Heart left ventricle (tissue), 16 donors: ENCODE measurements around the gene REV3L. TPM values are rescaled to one million over a fixed set of nuclear protein-coding genes. Genes with fewer than 3 reads are reported as not detected.

Source experiments
- ATAC-seq, 4 donors: fragments of 200-7000 bp; cut with Tn5 transposase; one replicate each; pipeline ENCODE4 v1.9.1; 2020 to 2022; ENCODE audit warnings: moderate library complexity in 4 of 4, mild to moderate bottlenecking in 3 of 4, moderate number of reproducible peaks in 1 of 4
- DNase-seq, 5 donors: peaks; one replicate each; pipeline ENCODE4 v3.0.0-alpha.2; 2020
- H3K27ac ChIP-seq, 12 donors: fragments of 200-600 bp; sonication (generic) in 4 of 12; one replicate each; pipeline versions ENCODE4 v1.5.0 to v1.8.0; 2016 to 2022; ENCODE audit warnings: mild to moderate bottlenecking in 2 of 12
- H3K27me3 ChIP-seq, 9 donors: fragments of 200-600 bp; sonication (generic) in 2 of 9; one replicate each; pipeline versions ENCODE4 v1.5.1 to v1.8.0; 2016 to 2022; ENCODE audit warnings: mild to moderate bottlenecking in 3 of 9
- H3K36me3 ChIP-seq, 9 donors: fragments of 200-600 bp; sonication (generic) in 2 of 9; one replicate each; pipeline versions ENCODE4 v1.5.0 to v1.8.0; 2018 to 2022; ENCODE audit warnings: mild to moderate bottlenecking in 2 of 9
- H3K4me1 ChIP-seq, 12 donors: fragments of 200-600 bp; sonication (generic) in 4 of 12; one replicate each; pipeline versions ENCODE4 v1.5.0 to v1.8.0; 2016 to 2022; ENCODE audit warnings: mild to moderate bottlenecking in 3 of 12
- H3K4me3 ChIP-seq, 12 donors: fragments of 200-600 bp; sonication (generic) in 4 of 12; one replicate each; pipeline versions ENCODE4 v1.5.0 to v1.8.0; 2017 to 2022; ENCODE audit warnings: mild to moderate bottlenecking in 9 of 12, moderate library complexity in 4 of 12
- H3K9me3 ChIP-seq, 12 donors: fragments of 200-600 bp; sonication (generic) in 4 of 12; one replicate each; pipeline versions ENCODE4 v1.5.0 to v1.8.0; 2016 to 2022; ENCODE audit warnings: mild to moderate bottlenecking in 1 of 12
- POLR2A ChIP-seq, 2 donors: fragments of 450-650 bp; IDR thresholded peaks; one replicate each; pipeline ENCODE4 v1.6.1; 2017; ENCODE audit warnings: antibody characterized with exemption in 2 of 2, mild to moderate bottlenecking in 2 of 2, moderate library complexity in 2 of 2
- WGBS, 4 donors: extraction: QIAGEN DNeasy Blood & Tissue Kit in 2 of 4; methylation state at CpG; one replicate each; pipeline versions ENCODE4 v1.1.5 to v1.1.7; 2013 to 2018; 5-methylcytosine and 5-hydroxymethylcytosine counted together
- intact Hi-C, 10 donors: fragments of 100-400 bp; cut with DNase I; formaldehyde crosslinking; loops; one replicate each; pipeline versions ENCODE4 v1.11.1 to v1.14.2; 2022
- polyA plus RNA-seq, 2 donors: library from polyadenylated mRNA; stranded (reverse); fragments of 200-250 nt; gene quantifications; one replicate each; pipeline ENCODE4 v1.2.3, GENCODE V29; 2013
- total RNA-seq, 9 donors: library from RNA; depleted of rRNA in 2 of 9; stranded (reverse); fragments of >200 nt in 2 of 9; fragmentation: NEBNext Ultra II Directional in 3 of 9; extraction: Animal tissue kit (Norgen Biotek cat#: 25700) in 3 of 9; gene quantifications; one replicate each; pipeline versions ENCODE4 v1.1.0 to v1.2.4, GENCODE V29; 2016 to 2023
- TF ChIP-seq, protein P1 (sequence below), 12 donors: fragments of 200-600 bp; sonication (generic) in 4 of 12; IDR thresholded peaks; one replicate each; pipeline versions ENCODE4 v1.5.0 to v1.8.0; 2018 to 2022; ENCODE audit warnings: antibody characterized with exemption in 12 of 12, mild to moderate bottlenecking in 5 of 12
- donor health status: ischemic (EF 13 %, LVEDD 7.1; RV severe dilation, severe dysfunction).
- donor health status: healthy with polysubstance abuse.
- donor health status: DM: no; HTN: yes; CAD: no.
- donor health status: DM: no; HTN: no; CAD: no.
- donor health status: ischemic (EF 25% LVEDD 6.9; RV normal size, moderate dysfunction).
- donor health status: ischemic (EF 25% LVEDD 5.7; RV mildly dilated, moderate dysfunction).
- donor health status: healthy.
- donor health status: DM: yes; HTN: yes; CAD: no.
- donor health status: ischemic (EF 35%, LVEDD 5.7; RV mildly dilated, moderate dysfunction).
- donor health status: nonischemic (EF 11% LVEDD 7.7; RV severe dilation, severe dysfunction).
- donor health status: DM: yes; HTN: yes; CAD: no.
- donor health status: PGD.
- donor health status: ischemic (EF 29% LVEDD 5.4; RV normal size, mild dysfunction).
- donor health status: nonischemic (EF 23%, LVEDD 6.1; RV moderate dilation, normal function).

REV3L gene
- total and polyA plus RNA-seq, 11 donors: 6.1 to 20.0 (median 13.0) TPM

GRCh38 chr6:111347589-111347988, 135.4 kb downstream of the REV3L start:
- WGBS, 4 donors: 94 to 100% (median 96%) methylated on average over 3 of the region's 3 CpGs
- intact Hi-C loops: loop anchor here in 1 of 10 donors (5.0 kb wide), 1 partner anchor 350 kb away; no protein-coding TSS in a partner anchor
- DNase-seq: no peak
- Histone ChIP-seq H3K27ac (no peak overlapping the region), H3K36me3 (peaks cover 0 to 100% (median 80%) of the 10 kb centered on the region in 9 donors), H3K4me1 (no peaks in the 10 kb centered on the region), H3K4me3 (no peak overlapping the region), H3K27me3 (no peaks in the 10 kb centered on the region), H3K9me3 (no peaks in the 10 kb centered on the region)
- no peak for ATAC-seq
- TF ChIP-seq, protein P1, sequence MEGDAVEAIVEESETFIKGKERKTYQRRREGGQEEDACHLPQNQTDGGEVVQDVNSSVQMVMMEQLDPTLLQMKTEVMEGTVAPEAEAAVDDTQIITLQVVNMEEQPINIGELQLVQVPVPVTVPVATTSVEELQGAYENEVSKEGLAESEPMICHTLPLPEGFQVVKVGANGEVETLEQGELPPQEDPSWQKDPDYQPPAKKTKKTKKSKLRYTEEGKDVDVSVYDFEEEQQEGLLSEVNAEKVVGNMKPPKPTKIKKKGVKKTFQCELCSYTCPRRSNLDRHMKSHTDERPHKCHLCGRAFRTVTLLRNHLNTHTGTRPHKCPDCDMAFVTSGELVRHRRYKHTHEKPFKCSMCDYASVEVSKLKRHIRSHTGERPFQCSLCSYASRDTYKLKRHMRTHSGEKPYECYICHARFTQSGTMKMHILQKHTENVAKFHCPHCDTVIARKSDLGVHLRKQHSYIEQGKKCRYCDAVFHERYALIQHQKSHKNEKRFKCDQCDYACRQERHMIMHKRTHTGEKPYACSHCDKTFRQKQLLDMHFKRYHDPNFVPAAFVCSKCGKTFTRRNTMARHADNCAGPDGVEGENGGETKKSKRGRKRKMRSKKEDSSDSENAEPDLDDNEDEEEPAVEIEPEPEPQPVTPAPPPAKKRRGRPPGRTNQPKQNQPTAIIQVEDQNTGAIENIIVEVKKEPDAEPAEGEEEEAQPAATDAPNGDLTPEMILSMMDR (IDR thresholded peaks at IDR 0.05): no peak
- TF ChIP-seq POLR2A (IDR thresholded peaks at IDR 0.05): no peak

- WGBS, 4 donors: 81 to 93% (median 86%) methylated on average over 1 of the region's 1 CpG
- ATAC-seq (no peak), DNase-seq (no peak)
- Histone ChIP-seq H3K36me3 (peaks cover 0 to 91% (median 69%) of the 10 kb centered on the region in 9 donors), H3K4me1 (no peaks in the 10 kb centered on the region), H3K9me3 (no peaks in the 10 kb centered on the region), H3K4me3 (no peak overlapping the region), H3K27ac (no peak overlapping the region), H3K27me3 (no peaks in the 10 kb centered on the region)
- no peak for TF ChIP-seq POLR2A (IDR thresholded peaks at IDR 0.05)
- intact Hi-C loops: no loop called here
Observed at GRCh38 chr6:111342913-111343312, 140.1 kb downstream of the REV3L start.

DNA sequence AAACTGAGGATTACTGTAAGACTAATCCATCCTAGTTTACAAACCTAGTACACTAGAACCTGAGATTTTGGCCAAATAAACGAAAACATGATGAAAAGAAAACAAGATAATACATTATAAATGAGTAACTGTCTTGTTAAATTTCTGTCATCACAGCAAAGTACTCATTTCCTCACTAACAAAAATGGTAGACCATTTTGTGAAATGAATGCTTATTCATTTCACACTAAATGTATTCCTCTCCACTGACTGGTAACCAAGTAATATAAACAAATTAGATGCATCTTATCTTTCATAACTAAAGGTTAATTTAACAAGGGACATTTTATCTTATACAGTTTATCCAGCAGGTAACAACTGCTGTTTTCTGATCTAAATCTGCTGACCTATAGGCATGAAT, 143.7 kb downstream of the REV3L start:
- intact Hi-C loops: no loop called here
- no peak overlapping the region for H3K4me3 ChIP-seq
- TF ChIP-seq, protein P1 (IDR thresholded peaks at IDR 0.05): no peak
- TF ChIP-seq POLR2A (IDR thresholded peaks at IDR 0.05): no peak
- H3K27ac ChIP-seq: no peak overlapping the region
- ATAC-seq (no peak), DNase-seq (no peak)
- WGBS, 4 donors: 80 to 89% (median 85%) methylated on average over 1 of the region's 1 CpG
- H3K36me3 ChIP-seq: peaks cover 0 to 83% (median 62%) of the 10 kb centered on the region in 9 donors
- H3K27me3 ChIP-seq: no peaks in the 10 kb centered on the region
- H3K9me3 ChIP-seq: no peaks in the 10 kb centered on the region
- H3K4me1 ChIP-seq: no peaks in the 10 kb centered on the region

GRCh38 chr6:111338843-111339242, 144.2 kb downstream of the REV3L start:
- H3K36me3 ChIP-seq: peaks cover 0 to 83% (median 60%) of the 10 kb centered on the region in 9 donors
- intact Hi-C loops: no loop called here
- no peaks in the 10 kb centered on the region for H3K9me3 ChIP-seq

More at GRCh38 chr6:111338843-111339242, 144.2 kb downstream of the REV3L start:
- Histone ChIP-seq H3K4me3 (no peak overlapping the region), H3K4me1 (no peaks in the 10 kb centered on the region), H3K27me3 (no peaks in the 10 kb centered on the region), H3K27ac (no peak overlapping the region)
- ATAC-seq (no peak), DNase-seq (no peak)
- no peak for TF ChIP-seq POLR2A (IDR thresholded peaks at IDR 0.05)
- TF ChIP-seq, protein P1 (IDR thresholded peaks at IDR 0.05): no peak
- whole genome bisulfite sequencing, 4 donors: 90 to 93% (median 91%) methylated on average over 3 of the region's 3 CpGs
